Heart left ventricle (tissue), 16 donors: ENCODE measurements around the gene TRPV5. TPM values are rescaled to one million over a fixed set of nuclear protein-coding genes. Genes with fewer than 3 reads are reported as not detected.
A peak's percentile ranks its signal among the peaks of the same experiment; 100 is the strongest.

Experiments
- ATAC-seq, 4 donors: fragments of 200-7000 bp; cut with Tn5 transposase; one replicate each; pipeline ENCODE4 v1.9.1; 2020 to 2022; ENCODE audit warnings: moderate library complexity in 4 of 4, mild to moderate bottlenecking in 3 of 4, moderate number of reproducible peaks in 1 of 4
- DNase-seq, 5 donors: peaks; one replicate each; pipeline ENCODE4 v3.0.0-alpha.2; 2020
- H3K27ac ChIP-seq, 12 donors: fragments of 200-600 bp; sonication (generic) in 4 of 12; one replicate each; pipeline versions ENCODE4 v1.5.0 to v1.8.0; 2016 to 2022; ENCODE audit warnings: mild to moderate bottlenecking in 2 of 12
- H3K27me3 ChIP-seq, 9 donors: fragments of 200-600 bp; sonication (generic) in 2 of 9; one replicate each; pipeline versions ENCODE4 v1.5.1 to v1.8.0; 2016 to 2022; ENCODE audit warnings: mild to moderate bottlenecking in 3 of 9
- H3K36me3 ChIP-seq, 9 donors: fragments of 200-600 bp; sonication (generic) in 2 of 9; one replicate each; pipeline versions ENCODE4 v1.5.0 to v1.8.0; 2018 to 2022; ENCODE audit warnings: mild to moderate bottlenecking in 2 of 9
- H3K4me1 ChIP-seq, 12 donors: fragments of 200-600 bp; sonication (generic) in 4 of 12; one replicate each; pipeline versions ENCODE4 v1.5.0 to v1.8.0; 2016 to 2022; ENCODE audit warnings: mild to moderate bottlenecking in 3 of 12
- H3K4me3 ChIP-seq, 12 donors: fragments of 200-600 bp; sonication (generic) in 4 of 12; one replicate each; pipeline versions ENCODE4 v1.5.0 to v1.8.0; 2017 to 2022; ENCODE audit warnings: mild to moderate bottlenecking in 9 of 12, moderate library complexity in 4 of 12
- H3K9me3 ChIP-seq, 12 donors: fragments of 200-600 bp; sonication (generic) in 4 of 12; one replicate each; pipeline versions ENCODE4 v1.5.0 to v1.8.0; 2016 to 2022; ENCODE audit warnings: mild to moderate bottlenecking in 1 of 12
- POLR2A ChIP-seq, 2 donors: fragments of 450-650 bp; IDR thresholded peaks; one replicate each; pipeline ENCODE4 v1.6.1; 2017; ENCODE audit warnings: antibody characterized with exemption in 2 of 2, mild to moderate bottlenecking in 2 of 2, moderate library complexity in 2 of 2
- WGBS, 4 donors: extraction: QIAGEN DNeasy Blood & Tissue Kit in 2 of 4; methylation state at CpG; one replicate each; pipeline versions ENCODE4 v1.1.5 to v1.1.7; 2013 to 2018; 5-methylcytosine and 5-hydroxymethylcytosine counted together
- intact Hi-C, 10 donors: fragments of 100-400 bp; cut with DNase I; formaldehyde crosslinking; loops; one replicate each; pipeline versions ENCODE4 v1.11.1 to v1.14.2; 2022
- polyA plus RNA-seq, 2 donors: library from polyadenylated mRNA; stranded (reverse); fragments of 200-250 nt; gene quantifications; one replicate each; pipeline ENCODE4 v1.2.3, GENCODE V29; 2013
- total RNA-seq, 9 donors: library from RNA; depleted of rRNA in 2 of 9; stranded (reverse); fragments of >200 nt in 2 of 9; fragmentation: NEBNext Ultra II Directional in 3 of 9; extraction: Animal tissue kit (Norgen Biotek cat#: 25700) in 3 of 9; gene quantifications; one replicate each; pipeline versions ENCODE4 v1.1.0 to v1.2.4, GENCODE V29; 2016 to 2023
- TF ChIP-seq, protein P1 (sequence below), 12 donors: fragments of 200-600 bp; sonication (generic) in 4 of 12; IDR thresholded peaks; one replicate each; pipeline versions ENCODE4 v1.5.0 to v1.8.0; 2018 to 2022; ENCODE audit warnings: antibody characterized with exemption in 12 of 12, mild to moderate bottlenecking in 5 of 12
- donor health status: ischemic (EF 13 %, LVEDD 7.1; RV severe dilation, severe dysfunction).
- donor health status: healthy with polysubstance abuse.
- donor health status: DM: no; HTN: yes; CAD: no.
- donor health status: DM: no; HTN: no; CAD: no.
- donor health status: ischemic (EF 25% LVEDD 6.9; RV normal size, moderate dysfunction).
- donor health status: ischemic (EF 25% LVEDD 5.7; RV mildly dilated, moderate dysfunction).
- donor health status: healthy.
- donor health status: DM: yes; HTN: yes; CAD: no.
- donor health status: ischemic (EF 35%, LVEDD 5.7; RV mildly dilated, moderate dysfunction).
- donor health status: nonischemic (EF 11% LVEDD 7.7; RV severe dilation, severe dysfunction).
- donor health status: DM: yes; HTN: yes; CAD: no.
- donor health status: PGD.
- donor health status: ischemic (EF 29% LVEDD 5.4; RV normal size, mild dysfunction).
- donor health status: nonischemic (EF 23%, LVEDD 6.1; RV moderate dilation, normal function).

The TRPV5 gene
- total and polyA plus RNA-seq, 11 donors, result not detected

DNA sequence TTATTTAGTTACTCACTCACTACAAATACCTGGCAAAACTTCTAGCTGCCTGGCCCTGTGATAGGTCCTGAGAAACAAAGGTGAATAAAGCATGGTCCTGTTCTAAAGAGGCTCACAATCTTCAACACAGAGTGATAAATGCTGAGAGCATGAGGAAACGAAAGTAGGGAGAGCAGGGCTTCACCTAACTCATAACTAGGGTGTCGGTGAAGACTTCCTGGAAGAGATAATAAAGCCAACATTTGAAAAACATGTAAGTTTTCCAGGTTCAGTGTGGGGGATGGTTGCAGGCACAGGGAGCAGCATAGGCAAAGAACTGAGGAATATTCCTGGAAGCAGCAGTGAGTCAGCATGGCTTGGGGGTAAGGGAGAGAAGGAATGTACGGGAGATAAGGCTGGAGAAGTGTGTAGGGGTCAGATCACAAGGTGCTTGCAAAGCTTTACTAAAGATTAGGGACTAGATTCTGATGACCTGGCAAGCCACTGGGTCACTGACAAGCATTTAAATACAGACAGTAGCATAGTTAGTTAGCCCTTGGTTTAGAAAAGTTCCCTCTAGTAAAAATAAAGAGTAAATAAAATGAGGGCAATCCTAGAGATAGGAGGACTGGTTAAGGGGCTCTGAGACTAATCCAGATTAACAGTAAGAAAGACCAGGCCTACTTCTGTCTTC lies 23.5 kb upstream of the TRPV5 start:
- H3K4me3 ChIP-seq, result no peak overlapping the region
- ATAC-seq, result peak in 1 of 4 donors; percentile 49

DNA sequence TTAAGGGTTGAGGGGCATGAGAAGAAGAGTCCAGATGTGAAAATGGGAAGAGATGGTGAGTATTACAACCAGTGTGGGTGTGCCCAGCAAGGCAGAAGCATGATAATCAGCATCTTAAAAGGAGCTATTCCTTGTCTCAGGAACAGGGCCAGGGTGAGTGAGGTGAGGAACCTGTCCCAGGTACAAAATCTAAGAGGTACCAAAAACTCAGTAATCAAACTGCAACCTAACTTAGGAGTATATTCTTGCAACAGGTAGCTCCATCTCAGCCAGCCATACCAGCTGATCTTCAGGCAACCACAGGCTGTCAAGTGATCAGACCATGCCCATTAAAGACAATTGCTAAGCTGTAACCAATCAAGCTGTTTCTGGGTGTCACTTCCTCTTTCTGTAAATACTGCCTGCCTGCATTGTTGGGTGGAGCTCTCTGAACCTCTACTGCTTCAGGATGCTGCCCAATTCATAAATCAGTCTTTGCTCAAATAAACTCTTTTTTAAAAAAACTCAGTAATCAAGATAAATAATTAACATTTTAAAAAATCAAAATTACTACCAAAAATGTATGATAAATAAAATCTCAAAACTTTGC lies 21.2 kb upstream of the TRPV5 start:
- DNase-seq (no peak), ATAC-seq (no peak)
- no peaks in the 10 kb centered on the region for H3K4me1 ChIP-seq
- no peak overlapping the region for H3K4me3 ChIP-seq
- intact Hi-C loops, result no loop called here
- no peaks in the 10 kb centered on the region for H3K36me3 ChIP-seq
- H3K9me3 ChIP-seq, result peaks cover 0 to 20% (median 4%) of the 10 kb centered on the region in 12 donors
- H3K27ac ChIP-seq, result no peak overlapping the region
- TF ChIP-seq, protein P1, sequence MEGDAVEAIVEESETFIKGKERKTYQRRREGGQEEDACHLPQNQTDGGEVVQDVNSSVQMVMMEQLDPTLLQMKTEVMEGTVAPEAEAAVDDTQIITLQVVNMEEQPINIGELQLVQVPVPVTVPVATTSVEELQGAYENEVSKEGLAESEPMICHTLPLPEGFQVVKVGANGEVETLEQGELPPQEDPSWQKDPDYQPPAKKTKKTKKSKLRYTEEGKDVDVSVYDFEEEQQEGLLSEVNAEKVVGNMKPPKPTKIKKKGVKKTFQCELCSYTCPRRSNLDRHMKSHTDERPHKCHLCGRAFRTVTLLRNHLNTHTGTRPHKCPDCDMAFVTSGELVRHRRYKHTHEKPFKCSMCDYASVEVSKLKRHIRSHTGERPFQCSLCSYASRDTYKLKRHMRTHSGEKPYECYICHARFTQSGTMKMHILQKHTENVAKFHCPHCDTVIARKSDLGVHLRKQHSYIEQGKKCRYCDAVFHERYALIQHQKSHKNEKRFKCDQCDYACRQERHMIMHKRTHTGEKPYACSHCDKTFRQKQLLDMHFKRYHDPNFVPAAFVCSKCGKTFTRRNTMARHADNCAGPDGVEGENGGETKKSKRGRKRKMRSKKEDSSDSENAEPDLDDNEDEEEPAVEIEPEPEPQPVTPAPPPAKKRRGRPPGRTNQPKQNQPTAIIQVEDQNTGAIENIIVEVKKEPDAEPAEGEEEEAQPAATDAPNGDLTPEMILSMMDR (IDR thresholded peaks at IDR 0.05), result no peak
- no peak for TF ChIP-seq POLR2A (IDR thresholded peaks at IDR 0.05)
- H3K27me3 ChIP-seq, result peaks cover 0 to 4% (median 0%) of the 10 kb centered on the region in 9 donors

More for the DNA sequence above, 23.5 kb upstream of the TRPV5 start:
- Histone ChIP-seq H3K27me3 (no peaks in the 10 kb centered on the region), H3K4me1 (no peaks in the 10 kb centered on the region), H3K9me3 (peaks cover 0 to 20% (median 4%) of the 10 kb centered on the region in 12 donors), H3K27ac (no peak overlapping the region), H3K36me3 (no peaks in the 10 kb centered on the region)
- intact Hi-C loops, result no loop called here
- TF ChIP-seq POLR2A (IDR thresholded peaks at IDR 0.05), result no peak
- TF ChIP-seq, protein P1 (IDR thresholded peaks at IDR 0.05), result no peak
- no peak for DNase-seq
- 16 to 29% (median 21%) methylated on average over 3 of the region's 3 CpGs for WGBS, 4 donors

DNA sequence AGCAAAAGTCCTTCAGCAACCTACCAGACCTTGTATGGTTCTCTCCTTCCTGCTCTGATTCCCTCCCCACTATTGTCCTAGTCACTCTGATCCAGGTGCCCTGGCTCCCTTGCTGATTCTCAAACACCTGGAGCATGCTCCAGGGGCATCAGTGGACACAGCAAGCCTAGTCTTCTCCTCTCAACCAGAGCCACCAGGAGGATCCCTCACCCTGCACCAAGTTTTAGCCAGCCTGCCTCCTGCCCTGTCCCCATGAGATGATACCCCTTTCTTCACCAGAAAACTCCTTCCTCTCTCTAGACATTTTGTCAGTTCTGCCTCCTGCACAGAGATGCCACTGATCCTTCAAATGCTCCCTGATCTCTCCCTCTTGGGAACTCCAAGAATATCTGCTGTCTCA lies 16.7 kb upstream of the TRPV5 start:
- H3K9me3 ChIP-seq, result peaks cover 0 to 9% (median 2%) of the 10 kb centered on the region in 12 donors
- H3K4me1 ChIP-seq, result no peaks in the 10 kb centered on the region
- H3K27ac ChIP-seq, result no peak overlapping the region
- DNase-seq (no peak), ATAC-seq (no peak)
- peaks cover 0 to 4% (median 0%) of the 10 kb centered on the region in 9 donors for H3K27me3 ChIP-seq
- no peaks in the 10 kb centered on the region for H3K36me3 ChIP-seq
- no peak overlapping the region for H3K4me3 ChIP-seq
- intact Hi-C loops, result no loop called here
- TF ChIP-seq POLR2A (IDR thresholded peaks at IDR 0.05), result no peak

DNA sequence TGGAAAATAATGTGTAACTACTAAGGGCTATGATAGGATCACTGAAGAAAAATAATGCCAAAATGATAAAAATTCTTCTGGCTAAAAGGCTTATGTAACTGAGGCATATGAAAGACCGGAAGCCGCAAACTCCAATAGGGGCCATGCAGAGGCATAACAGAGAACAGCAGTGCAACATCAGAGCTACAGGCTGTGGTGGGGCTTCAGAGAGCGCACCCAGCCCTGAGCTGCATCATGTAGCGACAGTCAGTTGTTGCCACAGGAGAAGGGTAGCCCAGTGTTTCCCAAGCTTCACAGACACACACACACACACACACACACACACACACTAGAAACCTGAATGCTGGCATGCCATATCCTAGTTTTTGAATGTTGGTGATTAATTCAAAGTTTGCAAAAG lies 15.1 kb upstream of the TRPV5 start:
- 90 to 94% (median 93%) methylated on average over 4 of the region's 4 CpGs for WGBS, 4 donors
- intact Hi-C loops, result no loop called here
- H3K9me3 ChIP-seq, result no peaks in the 10 kb centered on the region
- ATAC-seq, result no peak
- DNase-seq, result no peak
- no peak for TF ChIP-seq POLR2A (IDR thresholded peaks at IDR 0.05)
- TF ChIP-seq, protein P1 (IDR thresholded peaks at IDR 0.05), result no peak
- H3K4me3 ChIP-seq, result no peak overlapping the region
- no peaks in the 10 kb centered on the region for H3K36me3 ChIP-seq
- peaks cover 0 to 4% (median 0%) of the 10 kb centered on the region in 9 donors for H3K27me3 ChIP-seq
- H3K27ac ChIP-seq, result no peak overlapping the region
- no peaks in the 10 kb centered on the region for H3K4me1 ChIP-seq
